NK-92 (cell line): ENCODE measurements around the gene SYK.
"Not testable (repeated sequence)": the region's sequence is repeated elsewhere in the genome, so short reads cannot be mapped to it uniquely, and the experiment has no call there.

Experiments
- DNase-seq: peaks from one replicate; lab custom pipeline; 2025; ENCODE audit not compliant: unreplicated experiment; lab: John Stamatoyannopoulos, UW

Gene SYK

DNA sequence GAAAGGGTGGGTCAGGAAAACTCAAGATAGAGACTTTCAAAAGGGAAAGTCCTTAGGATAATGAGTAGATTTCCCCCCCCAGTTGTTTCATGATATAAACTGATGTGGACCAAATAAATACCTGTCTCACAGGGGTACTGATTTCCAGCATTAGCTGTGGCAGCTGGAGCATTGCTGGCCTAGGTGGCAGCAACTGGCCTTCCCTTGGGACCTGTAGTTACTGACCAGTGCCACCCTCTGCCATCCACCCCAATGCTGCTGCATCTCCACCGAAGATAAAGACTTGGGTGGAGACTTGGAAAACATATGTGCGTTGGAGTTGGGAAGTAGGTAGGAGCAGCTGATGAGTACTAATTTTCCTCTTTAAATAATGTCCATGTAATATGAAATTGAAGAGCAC is 71.8 kb downstream of the SYK start:
- no peak for DNase-seq

DNA sequence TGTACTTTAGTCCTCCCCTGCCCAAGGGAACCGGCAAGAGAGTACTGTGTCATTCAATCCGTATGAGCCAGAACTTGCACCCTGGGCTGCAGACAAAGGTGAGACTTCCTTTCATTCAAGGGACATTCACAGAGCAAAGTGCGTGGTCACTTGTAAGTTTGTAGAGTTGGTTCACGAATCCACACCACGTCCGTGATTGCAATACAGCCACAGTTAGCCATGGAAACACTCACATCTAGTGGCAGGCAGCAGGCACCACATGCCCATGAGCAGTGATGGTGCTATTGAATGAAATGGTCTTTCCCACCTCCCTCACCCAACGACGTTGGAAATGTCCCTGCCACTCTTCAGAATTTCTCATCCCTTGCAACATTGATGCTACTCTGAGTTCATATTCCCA is 72.6 kb downstream of the SYK start:
- DNase-seq: no peak

DNA sequence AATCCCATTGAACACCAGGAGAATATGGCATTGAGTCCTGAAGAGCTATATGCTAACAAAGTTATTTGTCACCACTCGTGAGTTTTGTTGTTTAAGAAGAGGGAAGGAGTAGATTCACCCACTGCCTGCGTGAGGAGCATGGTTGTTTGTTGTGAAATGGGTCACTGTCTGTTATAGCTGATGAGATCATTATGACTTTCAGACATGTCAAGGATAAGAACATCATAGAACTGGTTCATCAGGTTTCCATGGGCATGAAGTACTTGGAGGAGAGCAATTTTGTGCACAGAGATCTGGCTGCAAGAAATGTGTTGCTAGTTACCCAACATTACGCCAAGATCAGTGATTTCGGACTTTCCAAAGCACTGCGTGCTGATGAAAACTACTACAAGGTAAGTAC is 76.9 kb downstream of the SYK start:
- no peak for DNase-seq

DNA sequence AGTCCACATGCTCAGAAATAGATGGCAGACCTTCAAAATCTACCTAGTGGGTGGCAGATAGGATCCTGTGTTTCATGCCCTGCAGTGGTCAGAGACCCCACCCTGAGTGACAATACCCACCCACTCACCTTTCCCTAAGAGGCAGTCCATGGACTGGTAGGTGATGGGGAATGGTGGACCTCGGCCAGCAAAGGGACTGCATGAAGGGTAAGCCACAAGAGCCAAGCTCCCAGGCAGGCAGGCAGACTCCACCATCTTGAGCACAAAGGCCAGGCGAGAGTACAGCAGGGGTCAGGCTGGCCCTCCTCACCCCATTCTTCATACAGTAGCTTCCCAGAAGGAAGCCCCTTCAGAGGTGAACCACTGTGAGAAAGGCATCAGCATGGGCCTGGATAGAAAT is 78.4 kb downstream of the SYK start:
- no peak for DNase-seq

DNA sequence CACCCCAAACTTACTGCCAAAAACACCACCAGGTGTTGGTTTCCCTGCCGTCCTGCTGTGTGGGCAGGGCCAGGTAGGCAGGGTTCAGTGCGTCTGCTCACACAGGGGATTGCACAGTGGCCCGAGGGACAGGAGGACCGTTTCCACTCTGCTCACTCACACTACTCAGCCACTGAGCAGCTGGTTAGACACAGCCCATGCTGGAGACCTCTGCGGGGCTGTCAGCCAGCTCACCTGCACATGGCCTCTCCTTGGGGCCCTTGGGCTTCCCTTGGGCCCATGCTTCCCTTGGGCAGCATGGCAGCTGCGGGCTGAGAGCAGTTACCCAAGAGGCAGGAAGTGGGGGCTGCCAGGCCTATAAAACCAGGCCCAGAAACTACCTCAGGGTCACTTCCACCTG is 79.0 kb downstream of the SYK start:
- DNase-seq: no peak

DNA sequence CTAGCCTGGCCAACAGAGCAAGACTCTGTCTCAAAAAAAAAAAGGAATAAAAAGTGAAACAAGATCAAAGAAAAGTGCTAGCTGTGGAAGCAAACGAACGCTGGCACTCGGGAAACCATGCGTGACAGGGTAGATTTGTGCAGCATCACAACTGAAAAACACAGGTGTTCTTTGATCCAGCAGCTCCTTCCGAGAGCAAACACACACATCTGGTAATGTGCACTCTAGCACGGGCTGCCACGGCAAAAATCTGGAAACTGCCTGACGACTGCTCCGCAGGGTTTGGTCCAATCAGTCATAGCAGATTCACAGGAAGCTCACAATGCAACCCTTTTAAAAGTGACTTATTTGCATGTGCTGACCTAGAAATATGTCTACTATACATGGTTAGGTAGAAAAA is 80.0 kb downstream of the SYK start:
- DNase-seq: no peak

DNA sequence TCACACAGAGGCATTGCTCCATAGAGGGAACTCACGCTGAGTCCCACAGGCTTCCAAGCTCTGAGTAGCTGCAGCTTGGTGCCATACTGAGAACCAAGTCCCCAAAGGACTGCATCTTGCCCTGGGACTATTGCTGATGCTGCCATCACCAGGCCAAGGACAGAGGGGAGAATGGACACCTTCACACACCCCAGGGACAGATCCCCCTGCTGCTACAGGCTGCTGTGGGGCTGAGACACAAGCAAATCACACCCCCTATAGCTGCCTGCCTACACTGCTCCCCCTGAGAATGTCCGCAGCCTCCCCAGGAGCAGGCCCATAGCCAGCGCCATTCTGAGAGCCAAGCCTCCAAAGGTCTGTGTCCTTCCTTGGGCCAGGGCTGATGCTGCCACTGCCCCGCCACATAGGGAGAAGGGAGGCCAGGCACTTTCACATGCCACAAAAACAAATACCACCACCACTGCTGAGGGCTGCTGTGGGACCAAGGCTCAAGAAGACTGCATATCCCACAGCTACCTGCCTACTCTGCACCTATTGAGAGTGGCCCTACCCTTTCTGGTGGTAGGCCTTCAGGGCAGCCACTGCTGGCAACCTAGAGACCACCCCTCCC is 81.5 kb downstream of the SYK start:
- DNase-seq: no peak

DNA sequence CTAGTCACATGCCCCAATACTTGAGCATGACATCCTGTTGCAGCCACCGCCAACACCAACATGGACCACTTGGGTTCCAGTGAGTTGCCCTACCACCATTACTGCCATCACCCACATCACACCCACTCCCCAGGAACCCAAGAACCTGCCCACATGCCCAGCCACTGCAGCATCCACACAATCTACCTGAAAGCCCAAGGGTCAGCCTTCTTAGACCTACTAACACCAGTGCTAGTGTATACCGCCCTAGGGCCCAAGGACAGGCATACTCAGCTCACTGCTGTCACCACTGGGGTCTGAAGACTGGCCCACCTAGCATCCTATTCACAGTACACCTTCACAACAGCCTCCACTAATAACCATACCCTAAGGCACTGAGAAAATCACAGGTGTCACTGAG is 82.0 kb downstream of the SYK start:
- DNase-seq: no peak

DNA sequence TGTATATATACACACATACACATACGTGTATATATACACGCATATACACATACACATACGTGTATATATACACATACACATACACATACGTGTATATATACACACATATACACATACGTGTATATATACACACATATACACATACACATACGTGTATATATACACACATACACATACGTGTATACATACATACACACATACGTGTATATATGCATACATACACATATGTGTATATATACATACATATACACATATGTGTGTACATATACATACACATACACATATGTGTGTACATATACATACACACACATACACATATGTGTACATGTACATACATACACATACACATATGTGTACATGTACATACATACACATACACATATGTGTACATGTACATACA is 82.6 kb downstream of the SYK start:
- DNase-seq: no peak

DNA sequence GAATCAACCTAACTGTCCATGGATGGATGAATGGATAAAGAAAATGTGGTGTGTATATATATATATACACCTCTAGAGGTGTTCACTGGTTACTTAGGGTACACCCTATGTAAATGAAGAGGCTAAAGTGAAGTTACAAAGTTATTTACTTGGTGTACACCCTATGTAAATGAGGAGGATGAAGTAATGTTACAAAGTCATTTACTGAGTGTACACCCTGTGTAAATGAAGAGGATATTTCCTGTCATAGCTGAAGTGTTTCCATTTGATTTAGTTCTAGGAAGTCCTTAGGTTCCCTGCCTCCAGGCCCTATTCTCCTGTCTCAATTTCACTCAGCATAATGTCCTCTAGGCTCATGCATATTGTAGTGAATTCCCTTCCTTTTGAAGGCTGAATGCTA is 85.2 kb downstream of the SYK start:
- DNase-seq: not testable (repeated sequence)

DNA sequence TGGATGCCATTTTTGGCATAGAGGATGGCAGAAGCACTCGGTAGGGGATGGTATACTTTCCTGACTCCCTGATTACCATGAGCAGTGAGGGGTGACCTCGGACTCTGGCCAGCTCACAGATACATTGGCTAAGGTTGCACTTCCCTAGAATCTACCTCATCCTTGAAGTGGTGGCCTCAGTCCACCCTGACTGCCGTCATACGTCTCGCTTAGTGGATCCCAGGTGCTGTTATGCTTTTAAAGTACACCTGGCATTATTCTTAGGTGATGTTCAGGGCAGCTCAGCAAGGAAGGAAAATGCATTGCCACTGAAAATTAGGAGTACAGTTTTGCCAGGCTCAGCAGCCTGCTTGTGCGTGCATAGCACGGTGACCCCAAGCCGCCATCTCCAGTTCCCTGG is 87.3 kb downstream of the SYK start:
- DNase-seq: no peak

DNA sequence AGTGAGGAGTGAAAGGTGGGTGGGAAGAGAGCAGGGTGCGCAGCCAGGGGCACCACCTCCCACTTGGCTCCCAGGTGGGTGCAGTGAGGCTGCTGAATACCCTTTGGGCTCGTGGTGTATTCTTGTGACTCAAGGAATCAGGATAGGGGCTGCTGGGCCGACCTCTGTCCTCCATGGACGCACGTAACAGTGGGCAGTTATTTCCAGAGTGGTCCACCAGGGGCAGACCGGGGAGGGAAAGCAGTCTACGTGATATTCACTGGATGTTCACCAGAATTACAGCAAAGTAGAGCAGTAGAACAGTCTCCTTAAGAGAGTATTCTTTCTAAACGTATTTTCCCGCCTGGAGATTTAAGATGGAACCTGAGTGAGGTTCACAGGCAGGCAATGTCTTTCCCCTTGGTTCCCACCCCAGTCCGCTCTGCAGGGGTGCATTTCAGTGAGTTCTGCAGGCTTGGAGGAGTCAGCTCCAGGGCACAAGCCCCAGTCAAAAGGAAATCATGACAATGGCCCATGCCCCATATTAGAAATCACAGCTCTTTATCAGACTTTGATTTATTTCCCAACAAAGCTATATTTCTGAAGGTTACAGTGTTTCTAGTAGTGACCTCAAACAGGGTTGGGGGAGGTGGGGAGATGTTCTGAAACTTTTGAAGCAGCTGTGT is 88.7 kb downstream of the SYK start:
- DNase-seq: no peak

DNA sequence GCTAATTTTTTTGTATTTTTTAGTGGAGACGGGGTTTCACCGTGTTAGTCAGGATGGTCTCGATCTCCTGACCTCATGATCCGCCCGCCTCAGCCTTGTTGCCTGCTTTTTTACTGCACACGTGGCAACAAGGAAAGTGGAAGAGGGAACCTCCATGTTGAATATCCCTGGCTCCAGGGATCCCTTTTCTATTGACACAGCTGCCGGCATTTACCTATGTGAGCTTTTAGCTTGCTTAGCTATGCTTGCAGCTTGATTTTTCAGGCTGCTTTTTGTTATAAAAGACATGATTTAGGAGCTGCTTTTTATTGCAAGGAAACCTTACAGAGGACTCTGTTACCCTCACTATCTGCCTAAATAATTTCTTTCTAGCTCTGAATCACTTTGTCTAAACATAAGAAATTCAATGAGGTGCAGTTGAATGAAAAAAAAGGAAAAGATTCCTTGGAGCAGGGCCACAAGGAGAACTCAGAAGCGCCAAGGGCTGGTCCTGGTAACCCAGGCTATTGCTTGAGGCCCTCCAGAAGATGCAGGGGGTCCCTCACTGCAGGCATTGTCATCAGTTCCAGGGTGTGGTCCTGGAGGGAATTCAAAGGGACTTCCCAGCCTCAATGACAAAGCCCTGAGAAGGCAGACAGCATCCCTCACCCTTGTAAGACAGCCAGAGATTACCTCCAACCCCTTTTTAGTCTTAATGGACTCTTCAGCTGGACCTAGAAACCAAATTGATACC is 89.9 kb downstream of the SYK start:
- DNase-seq: no peak

DNA sequence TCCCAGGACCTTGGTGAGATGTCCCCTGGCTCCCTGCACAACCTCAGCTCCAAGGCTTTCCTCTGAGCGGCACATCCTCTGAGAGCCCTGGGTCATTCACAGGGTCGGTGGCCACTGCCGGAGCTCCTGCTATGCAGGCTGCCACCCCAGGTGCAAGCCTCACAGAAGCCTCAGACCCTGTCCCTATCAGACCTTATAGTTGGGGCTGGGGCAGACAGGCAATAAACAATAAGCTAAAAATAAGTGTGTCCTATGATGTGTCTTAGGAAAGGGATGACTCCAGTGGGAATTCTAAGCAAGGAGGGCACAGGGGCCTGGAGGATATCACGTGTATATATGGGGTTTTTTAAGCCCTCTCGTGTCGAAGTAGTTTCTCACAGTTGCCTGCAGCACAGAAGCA is 91.3 kb downstream of the SYK start:
- no peak for DNase-seq

DNA sequence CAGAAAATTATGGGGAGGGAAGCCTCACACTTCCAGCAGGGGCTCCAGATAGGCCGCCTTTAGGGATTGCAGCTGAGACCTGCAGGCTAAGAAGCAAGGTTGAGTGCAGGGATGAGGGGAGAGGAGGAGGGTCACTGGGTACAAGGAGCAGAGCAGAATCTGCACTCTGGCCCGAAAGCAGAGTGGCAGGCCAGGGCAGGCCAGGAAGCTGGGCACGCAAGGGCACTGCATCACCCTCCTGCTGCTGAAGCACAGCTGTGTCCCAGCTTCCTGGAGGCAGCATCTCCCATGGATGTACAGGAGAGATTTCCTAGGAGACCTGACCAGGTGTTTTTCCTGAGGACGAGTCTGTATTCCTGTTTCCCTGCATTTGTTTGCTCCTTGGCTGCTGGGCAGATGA is 92.1 kb downstream of the SYK start:
- no peak for DNase-seq

DNA sequence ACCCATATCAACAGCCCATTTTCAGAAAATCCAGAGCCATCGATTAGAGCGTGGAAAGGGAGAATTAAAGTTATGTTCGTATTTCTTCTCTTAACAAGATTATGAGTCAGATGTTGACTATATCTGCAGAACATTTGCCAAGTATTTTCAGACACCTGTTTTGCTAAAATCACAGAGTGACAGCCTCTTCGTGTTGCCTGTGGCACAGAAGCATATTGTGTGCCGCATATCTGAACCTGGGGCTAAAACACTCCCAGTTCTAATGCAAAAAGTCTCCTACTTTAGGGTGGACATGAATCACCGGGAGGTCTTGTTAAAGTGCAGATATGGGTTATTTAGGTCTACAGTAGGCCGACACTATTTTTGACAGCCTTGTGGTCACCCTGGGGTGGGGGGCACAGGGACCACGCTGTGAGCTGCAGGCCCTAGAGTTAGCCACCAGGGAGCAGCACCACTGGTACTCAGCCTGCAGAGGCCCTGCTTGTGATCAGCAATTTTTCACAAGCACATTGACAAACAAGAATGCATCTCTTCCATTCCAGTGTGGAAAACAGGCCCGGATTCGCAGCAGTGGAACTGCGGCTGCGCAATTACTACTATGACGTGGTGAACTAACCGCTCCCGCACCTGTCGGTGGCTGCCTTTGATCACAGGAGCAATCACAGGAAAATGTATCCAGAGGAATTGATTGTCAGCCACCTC is 93.5 kb downstream of the SYK start:
- no peak for DNase-seq

DNA sequence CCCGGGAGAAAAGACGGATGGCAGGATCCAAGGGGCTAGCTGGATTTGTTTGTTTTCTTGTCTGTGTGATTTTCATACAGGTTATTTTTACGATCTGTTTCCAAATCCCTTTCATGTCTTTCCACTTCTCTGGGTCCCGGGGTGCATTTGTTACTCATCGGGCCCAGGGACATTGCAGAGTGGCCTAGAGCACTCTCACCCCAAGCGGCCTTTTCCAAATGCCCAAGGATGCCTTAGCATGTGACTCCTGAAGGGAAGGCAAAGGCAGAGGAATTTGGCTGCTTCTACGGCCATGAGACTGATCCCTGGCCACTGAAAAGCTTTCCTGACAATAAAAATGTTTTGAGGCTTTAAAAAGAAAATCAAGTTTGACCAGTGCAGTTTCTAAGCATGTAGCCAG is 94.2 kb downstream of the SYK start:
- DNase-seq: no peak

DNA sequence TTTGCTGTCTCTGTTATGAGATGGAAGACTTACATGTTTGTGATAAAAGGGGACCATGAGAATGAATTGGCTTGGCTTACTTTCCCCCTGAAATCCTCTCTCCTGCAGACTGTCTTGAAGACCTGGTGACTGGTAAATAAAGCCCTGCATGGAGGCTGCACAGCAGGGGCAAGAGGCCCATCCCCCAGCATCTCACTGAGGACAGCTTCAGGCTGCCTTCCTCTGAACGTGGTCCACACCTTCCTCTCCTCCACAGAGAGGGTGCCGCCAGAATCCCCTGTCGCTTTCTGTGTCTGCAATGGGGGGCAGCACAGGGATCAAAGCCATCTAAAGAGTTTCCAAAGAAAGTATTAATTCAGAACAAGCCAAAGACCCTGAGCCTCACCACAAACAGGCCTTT is 94.6 kb downstream of the SYK start:
- no peak for DNase-seq

DNA sequence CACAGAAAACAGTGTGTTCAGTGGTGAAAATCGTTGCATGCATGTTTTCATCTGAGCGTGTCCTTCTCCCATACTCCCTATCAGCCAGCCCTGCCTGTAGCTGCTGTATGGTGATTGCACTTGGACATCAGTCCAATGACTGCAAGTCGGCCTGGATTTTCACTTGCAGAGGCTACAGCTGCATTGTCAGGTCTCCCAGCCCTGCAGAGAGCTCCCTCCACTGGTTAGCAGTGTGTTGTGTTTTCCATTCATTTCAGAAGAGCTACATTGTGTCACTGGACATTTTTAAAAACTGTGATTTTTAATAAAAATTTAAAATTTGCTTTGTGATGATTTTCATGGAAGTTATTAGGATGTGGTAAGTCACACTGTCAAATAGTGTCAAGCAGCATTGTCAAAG is 96.6 kb downstream of the SYK start:
- no peak for DNase-seq

DNA sequence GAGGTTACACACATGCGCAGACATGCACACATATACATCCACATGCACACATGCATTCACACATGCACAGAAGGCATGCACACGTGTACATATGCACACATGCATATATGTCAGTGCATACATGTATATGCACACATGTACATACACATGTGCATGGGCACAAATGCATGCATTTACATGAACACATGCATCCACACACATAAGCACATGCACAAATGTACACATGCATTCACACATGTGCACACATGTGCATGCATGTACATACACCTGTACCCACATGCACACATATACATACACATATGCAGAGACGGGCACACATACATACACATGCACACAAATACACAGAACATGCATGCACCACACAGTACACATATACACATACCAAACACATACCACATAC is 97.7 kb downstream of the SYK start:
- DNase-seq: no peak

DNA sequence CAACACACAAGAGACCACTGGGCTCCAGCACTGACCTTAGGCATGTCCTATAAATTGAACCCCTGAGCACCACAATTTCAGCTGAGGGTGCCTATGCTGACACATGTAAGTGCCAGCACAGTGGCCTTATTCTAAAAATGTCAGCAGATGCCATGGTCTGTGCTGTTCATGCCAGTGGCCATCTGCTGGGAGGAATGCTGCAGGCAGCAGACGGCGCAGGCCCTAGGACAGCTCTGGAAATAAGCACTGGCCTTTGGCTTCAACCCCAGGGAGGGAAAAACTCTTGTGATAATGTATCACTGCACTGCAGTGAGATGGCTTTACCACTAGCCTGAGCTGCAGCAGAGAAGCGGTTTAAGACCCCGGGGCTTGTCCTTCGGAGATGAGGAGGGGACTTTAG is 98.5 kb downstream of the SYK start:
- no peak for DNase-seq

DNA sequence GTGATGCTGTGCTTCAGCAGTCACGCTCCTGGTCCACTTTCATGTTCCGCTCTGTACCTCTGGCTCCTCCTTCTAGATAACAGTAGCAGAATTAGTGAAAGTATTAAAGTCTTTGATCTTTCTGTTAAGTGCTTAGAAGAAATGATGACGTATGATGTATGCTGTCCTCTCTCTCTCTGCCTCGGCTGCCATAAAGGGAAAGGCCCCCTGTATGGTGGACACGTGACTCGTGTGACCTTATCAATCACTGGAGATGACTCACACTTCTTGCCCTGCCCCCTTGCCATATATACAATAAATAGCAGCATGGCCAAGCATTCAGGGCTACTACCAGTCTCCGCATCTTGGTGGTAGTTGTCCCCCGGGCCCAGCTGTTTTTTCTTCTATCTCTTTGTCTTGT is 100.3 kb downstream of the SYK start:
- no peak for DNase-seq
